ENCODE results near the gene CNGB1. TPM values are rescaled to one million over a fixed set of nuclear protein-coding genes. Genes with fewer than 3 reads are reported as not detected.

CNGB1 gene
- total RNA-seq, 1 donor from 2014 or later: not detected

GRCh38 chr16:57883953-57884654 is 86.8 kb downstream of the CNGB1 start:
- no peak for DNase-seq (ENCODE audit: low spot score, unreplicated experiment)
- H3K27ac Mint-ChIP-seq: no peak overlapping the region
- peaks cover 71% of the 10 kb centered on the region for H3K27me3 Mint-ChIP-seq
- H3K9me3 Mint-ChIP-seq (ENCODE audit: low read depth): no peaks in the 10 kb centered on the region
- TF ChIP-seq CTCF (IDR thresholded peaks at IDR 0.05; ENCODE audit: unreplicated experiment): no peak
- no peaks in the 10 kb centered on the region for H3K36me3 Mint-ChIP-seq (ENCODE audit: insufficient read depth)
- H3K4me1 Mint-ChIP-seq (ENCODE audit: low read depth): no peaks in the 10 kb centered on the region
- no peak overlapping the region for H3K4me3 Mint-ChIP-seq (ENCODE audit: low read depth)

GRCh38 chr16:57883480-57883879 is 87.4 kb downstream of the CNGB1 start:
- Mint-ChIP-seq H3K27ac (no peak overlapping the region), H3K36me3 (ENCODE audit: insufficient read depth) (no peaks in the 10 kb centered on the region), H3K9me3 (ENCODE audit: low read depth) (no peaks in the 10 kb centered on the region), H3K4me3 (ENCODE audit: low read depth) (no peak overlapping the region), H3K27me3 (peaks cover 73% of the 10 kb centered on the region), H3K4me1 (ENCODE audit: low read depth) (no peaks in the 10 kb centered on the region)
- DNase-seq (ENCODE audit: low spot score, unreplicated experiment): no peak
- no peak for TF ChIP-seq CTCF (IDR thresholded peaks at IDR 0.05; ENCODE audit: unreplicated experiment)

GRCh38 chr16:57882792-57883191 is 88.1 kb downstream of the CNGB1 start:
- peaks cover 69% of the 10 kb centered on the region for H3K27me3 Mint-ChIP-seq
- no peak for TF ChIP-seq CTCF (IDR thresholded peaks at IDR 0.05; ENCODE audit: unreplicated experiment)

GRCh38 chr16:57882206-57882605 is 88.7 kb downstream of the CNGB1 start:
- Mint-ChIP-seq H3K27ac (no peak overlapping the region), H3K4me1 (ENCODE audit: low read depth) (no peaks in the 10 kb centered on the region), H3K4me3 (ENCODE audit: low read depth) (no peak overlapping the region), H3K27me3 (peaks cover 64% of the 10 kb centered on the region), H3K9me3 (ENCODE audit: low read depth) (no peaks in the 10 kb centered on the region), H3K36me3 (ENCODE audit: insufficient read depth) (no peaks in the 10 kb centered on the region)
- no peak for DNase-seq (ENCODE audit: low spot score, unreplicated experiment)
- no peak for TF ChIP-seq CTCF (IDR thresholded peaks at IDR 0.05; ENCODE audit: unreplicated experiment)

More at GRCh38 chr16:57882792-57883191, 88.1 kb downstream of the CNGB1 start:
- Mint-ChIP-seq H3K27ac (no peak overlapping the region), H3K36me3 (ENCODE audit: insufficient read depth) (no peaks in the 10 kb centered on the region), H3K4me1 (ENCODE audit: low read depth) (no peaks in the 10 kb centered on the region), H3K4me3 (ENCODE audit: low read depth) (no peak overlapping the region), H3K9me3 (ENCODE audit: low read depth) (no peaks in the 10 kb centered on the region)
- no peak for DNase-seq (ENCODE audit: low spot score, unreplicated experiment)

GRCh38 chr16:57878586-57878985 is 92.3 kb downstream of the CNGB1 start:
- Mint-ChIP-seq H3K27ac (no peak overlapping the region), H3K27me3 (peaks cover 40% of the 10 kb centered on the region), H3K9me3 (ENCODE audit: low read depth) (no peaks in the 10 kb centered on the region), H3K4me1 (ENCODE audit: low read depth) (no peaks in the 10 kb centered on the region), H3K4me3 (ENCODE audit: low read depth) (no peak overlapping the region), H3K36me3 (ENCODE audit: insufficient read depth) (no peaks in the 10 kb centered on the region)
- DNase-seq (ENCODE audit: low spot score, unreplicated experiment): no peak
- TF ChIP-seq CTCF (IDR thresholded peaks at IDR 0.05; ENCODE audit: unreplicated experiment): no peak
